Stimulated activated naive CD4-positive, alpha-beta T cell treated with Interleukin-2 at 50 U/mL for 16 hours (primary cell): ENCODE data around the gene ATP6V1B1.

ENCODE experiments used
- DNase-seq: peaks from one replicate; lab custom pipeline; 2025; lab: John Stamatoyannopoulos, UW

Gene ATP6V1B1

DNA sequence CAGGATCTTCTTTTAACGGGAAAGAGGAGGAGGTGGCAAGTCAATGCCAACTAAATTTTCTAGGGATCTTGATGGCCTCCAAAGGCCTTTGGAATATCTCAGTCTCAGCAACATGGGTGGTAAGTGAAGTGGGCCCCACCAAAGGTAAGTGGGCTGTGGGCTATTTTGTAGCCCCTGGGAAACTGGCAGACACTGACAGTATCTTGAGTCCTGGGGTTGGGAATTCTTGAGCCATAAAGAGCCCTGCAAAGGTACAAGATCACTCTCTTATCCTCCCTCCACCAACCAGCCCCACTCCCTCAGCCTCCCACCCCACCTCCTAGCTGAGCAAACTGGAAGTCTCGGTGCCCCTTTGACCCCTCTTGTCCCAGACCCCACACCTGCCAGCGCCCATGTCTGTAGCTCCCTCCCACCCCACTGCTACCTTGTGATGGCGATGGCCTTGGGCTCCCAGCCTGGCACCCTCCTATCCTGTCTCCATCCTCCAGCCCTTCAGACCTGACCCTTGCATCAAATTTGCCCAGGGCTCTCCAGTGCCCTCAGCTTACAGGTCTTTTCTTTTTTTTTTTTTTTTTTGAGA, 8.5 kb downstream of the ATP6V1B1 start:
- no peak for DNase-seq

DNA sequence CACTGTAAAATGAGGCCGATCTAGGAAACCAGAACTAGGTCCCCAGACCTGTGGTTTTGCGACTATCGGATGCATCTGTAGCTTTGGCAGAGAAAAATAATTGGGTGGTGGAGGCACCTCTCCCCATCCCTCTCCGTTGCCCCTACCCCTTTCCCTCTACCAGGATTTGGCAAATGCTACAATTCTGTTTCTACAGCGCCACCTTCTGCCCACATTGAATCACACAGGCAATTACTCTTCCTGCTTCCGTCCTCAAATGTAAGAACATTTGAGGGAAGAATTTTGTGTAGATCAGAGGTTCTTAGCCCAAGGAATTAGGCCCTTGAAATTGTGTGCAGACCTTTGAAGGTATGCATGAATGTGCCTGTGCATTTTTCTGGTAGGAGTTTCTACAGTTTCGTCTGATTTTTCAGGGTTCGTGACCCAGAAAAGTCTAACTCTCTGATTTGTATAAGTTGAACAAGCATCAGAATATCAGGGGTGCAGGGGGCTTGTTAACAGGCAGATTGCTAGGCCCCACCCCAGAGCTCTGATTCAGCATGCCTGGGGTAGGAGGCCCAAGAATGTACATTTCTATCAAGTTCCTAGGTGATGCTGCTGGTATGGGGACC, 11.2 kb downstream of the ATP6V1B1 start:
- DNase-seq = no peak

DNA sequence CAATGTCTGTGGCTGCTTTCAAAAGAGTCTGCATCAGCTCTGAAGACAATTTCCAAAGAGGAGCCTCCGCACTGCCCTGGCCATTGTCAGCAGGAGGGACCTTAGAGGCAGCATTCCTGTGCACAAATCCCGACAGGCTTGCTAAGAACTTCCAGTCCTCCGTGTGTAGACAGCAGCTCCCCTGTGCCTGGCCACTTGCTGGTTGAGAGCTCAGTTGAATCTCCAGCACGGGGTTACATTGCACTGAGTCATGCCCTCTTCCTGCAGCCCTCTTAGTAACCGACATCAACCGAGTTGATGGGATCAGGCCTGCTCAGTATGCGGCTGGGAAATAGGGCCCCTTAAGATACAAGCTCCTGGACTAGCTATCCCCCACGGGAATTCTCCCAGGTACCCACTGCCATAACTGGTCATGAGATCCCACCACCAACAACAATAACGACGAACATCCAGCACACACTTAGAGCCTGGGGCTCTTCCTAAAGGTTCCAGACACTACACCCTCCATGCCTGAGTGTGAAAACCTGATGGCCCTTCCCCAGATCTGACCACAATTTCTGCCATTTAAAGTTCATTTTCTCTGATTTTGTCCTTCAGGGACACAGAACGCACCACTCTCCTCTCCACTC, 12.0 kb downstream of the ATP6V1B1 start:
- no peak for DNase-seq

DNA sequence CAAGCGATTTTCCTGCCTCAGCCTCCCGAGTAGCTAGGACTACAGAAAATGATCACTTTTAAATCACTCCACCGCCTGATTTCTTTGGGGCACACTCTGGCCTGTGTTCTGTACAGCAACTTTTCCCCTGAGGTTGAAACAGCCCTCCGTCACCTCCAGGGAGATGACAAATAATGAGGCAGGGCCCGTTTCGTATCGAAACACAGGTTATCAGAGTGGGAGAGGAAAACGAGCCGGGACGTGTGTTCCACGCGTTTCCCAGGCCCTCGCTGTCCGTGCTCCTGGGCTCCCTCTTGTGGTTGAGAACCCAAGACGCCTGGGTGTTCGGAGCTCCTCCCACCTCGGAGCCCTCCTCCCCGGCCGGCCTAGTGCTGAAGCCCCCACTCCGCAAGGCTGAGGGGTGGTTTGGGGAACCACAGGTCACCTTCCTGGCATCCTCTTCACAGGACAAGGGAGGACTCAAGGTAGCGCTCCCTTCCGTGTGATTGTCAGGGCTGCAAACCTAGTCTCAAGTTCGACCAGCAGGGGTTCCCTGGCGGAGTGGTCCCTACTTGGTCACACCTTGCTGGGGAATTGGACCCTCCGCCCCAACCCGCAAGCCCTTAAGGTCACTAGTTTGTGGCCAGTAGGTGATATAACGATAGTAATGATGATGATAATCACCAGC, 12.8 kb downstream of the ATP6V1B1 start:
- peak; percentile 73 for DNase-seq

DNA sequence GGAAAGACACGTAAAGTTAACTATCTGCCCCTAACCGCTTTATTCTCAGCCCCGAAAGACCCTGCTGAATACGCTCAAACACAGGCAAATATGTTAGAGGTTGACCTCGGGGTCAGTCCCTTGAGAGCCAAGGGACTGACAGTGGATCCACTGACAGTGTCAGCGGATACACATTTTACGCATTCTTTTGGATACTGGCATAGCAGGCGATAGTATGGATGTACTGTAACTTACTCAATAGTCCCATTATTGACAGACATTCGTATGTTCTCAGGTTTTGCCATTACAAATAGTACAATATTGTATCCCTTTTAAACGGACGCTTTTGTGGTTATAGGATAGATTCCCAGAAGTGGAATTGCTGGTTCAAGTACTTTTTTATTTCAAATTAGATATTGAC, 13.4 kb downstream of the ATP6V1B1 start:
- no peak for DNase-seq

DNA sequence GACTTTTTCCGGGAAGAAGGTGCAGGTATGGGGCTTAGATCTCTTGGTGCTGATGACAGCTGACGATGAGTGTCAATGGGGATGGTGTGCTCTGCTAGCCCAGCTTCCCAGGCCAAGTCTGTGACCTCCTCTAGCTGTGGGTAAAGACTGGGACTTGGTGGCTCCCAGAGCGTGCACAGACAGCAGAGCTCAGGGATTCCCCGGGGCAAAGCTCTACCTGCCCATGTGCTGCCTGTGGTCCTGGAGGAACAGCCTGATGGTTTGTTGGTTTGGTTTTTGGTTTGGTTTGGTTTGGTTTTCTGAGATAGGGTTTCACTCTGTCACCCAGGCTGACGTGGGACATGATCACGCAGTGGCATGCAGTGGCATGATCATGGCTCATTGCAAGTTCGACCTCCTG, 19.2 kb downstream of the ATP6V1B1 start:
- no peak for DNase-seq

DNA sequence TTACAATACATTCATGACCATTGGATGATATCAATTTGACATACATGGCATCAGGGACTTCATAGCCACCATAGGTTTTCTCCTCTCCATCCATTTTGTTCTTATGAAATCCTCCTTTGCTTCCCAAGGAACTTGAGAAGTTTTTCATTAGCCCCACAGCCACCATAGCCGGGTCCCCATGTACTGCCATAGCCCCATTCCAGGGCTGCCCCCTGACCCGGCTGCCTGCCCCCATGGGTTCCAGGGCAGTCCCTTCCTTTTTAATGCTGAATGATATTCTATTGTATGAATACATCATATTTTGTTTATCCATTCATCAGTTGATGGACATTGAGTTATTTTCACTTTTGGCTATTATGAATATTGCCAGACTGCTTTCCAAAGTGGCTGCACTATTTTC, 20.4 kb downstream of the ATP6V1B1 start:
- no peak for DNase-seq

DNA sequence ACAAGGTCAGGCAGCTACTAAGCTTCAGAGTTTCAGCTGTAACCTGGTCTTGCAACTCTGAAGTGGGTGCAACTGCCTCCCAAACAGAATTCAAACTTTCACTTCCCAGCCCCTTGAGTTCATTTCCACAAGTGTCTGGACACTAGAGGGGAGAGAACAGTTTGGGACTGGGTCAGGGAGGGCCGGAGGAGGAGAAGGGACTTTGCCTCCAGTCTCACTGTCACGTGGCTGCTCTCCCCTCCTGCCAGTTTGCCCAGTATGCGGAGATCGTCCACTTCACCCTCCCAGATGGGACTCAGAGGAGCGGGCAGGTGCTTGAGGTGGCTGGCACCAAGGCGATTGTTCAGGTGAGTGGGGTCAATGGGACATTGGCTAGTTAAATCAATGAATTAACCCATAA, 22.1 kb downstream of the ATP6V1B1 start:
- DNase-seq = no peak

DNA sequence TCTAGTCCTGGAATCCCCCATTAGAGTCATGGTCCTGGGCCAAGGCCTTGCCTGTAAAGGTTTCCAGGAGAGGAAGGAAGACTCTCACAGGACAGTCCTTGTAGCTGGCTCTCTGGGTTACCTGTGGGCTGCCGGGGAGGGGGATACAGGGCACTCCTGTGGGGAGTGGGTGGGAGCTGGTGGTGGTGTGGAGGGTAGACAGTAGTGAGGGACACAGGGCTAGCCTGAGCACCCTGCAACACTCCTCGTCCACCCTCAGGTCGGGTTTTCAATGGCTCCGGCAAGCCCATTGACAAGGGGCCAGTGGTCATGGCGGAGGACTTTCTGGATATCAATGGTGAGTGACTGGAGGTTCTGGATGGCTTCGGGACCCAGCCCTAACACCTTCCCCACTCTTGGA, 23.1 kb downstream of the ATP6V1B1 start:
- no peak for DNase-seq

DNA sequence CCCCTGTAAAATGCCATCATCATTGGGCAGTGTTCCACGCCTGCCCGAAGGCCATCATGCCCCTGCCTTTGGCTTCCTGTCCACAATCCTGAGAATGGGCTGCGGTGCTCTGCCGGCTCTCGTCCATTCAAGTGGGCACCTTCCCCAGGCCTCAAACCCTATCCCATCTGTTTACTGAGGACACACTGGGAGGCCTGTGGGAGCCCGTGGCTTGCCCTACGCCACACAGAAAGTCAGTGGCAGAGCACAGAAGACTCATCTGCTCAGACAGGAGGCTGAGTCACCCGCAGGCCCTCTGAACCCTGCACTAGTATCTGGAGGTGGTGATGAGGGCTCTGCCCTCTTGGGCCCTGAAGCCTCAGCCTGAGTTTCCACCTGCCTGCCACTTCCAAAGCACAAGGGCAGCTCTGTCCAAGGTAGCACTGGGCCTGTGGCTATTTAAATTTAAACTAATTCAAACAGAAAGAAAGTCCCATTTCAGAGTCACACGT, 23.6 kb downstream of the ATP6V1B1 start:
- DNase-seq = no peak

DNA sequence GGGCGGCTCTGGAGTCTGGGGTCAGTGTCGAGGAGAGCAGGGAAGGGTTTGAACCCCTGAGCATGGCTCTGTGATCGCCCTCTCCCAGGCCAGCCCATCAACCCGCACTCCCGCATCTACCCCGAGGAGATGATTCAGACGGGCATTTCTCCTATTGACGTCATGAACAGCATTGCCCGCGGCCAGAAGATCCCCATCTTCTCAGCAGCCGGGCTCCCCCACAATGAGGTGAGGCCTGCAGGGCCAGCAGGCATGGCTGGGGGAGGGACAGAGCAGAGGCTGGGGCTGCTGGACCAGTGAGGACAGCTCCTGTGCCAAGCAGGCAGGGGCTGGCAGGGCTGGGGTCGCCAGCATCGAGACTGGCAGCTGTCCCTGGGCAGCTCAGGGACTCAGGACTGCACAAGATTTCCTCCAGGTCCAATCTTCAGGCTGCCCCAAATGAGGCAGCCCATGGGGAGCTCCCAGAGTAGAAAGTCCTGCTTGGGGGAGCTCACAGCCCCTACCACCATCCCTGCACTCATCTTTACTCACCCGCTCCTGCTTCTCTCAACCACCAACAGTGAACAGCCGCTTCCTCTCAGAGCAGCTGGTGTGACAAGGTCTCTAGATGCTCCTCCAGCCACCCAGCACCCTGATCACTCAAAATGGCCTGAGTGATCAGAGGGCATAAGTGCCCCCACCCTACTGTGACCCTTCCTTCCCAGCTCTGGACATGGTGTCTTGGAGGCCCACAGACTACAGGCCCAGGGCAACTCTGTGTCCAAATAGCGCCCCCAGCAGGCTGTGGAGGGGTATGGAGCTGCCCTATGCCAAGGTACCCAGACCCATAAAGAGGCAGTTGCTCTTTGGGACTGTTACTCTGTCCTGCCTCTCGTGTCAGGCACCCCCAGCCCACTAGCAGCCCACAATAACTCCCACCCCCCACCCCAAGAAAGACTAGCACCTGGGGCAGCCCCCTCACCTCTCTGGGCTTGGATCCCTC, 24.4 kb downstream of the ATP6V1B1 start:
- no peak for DNase-seq

DNA sequence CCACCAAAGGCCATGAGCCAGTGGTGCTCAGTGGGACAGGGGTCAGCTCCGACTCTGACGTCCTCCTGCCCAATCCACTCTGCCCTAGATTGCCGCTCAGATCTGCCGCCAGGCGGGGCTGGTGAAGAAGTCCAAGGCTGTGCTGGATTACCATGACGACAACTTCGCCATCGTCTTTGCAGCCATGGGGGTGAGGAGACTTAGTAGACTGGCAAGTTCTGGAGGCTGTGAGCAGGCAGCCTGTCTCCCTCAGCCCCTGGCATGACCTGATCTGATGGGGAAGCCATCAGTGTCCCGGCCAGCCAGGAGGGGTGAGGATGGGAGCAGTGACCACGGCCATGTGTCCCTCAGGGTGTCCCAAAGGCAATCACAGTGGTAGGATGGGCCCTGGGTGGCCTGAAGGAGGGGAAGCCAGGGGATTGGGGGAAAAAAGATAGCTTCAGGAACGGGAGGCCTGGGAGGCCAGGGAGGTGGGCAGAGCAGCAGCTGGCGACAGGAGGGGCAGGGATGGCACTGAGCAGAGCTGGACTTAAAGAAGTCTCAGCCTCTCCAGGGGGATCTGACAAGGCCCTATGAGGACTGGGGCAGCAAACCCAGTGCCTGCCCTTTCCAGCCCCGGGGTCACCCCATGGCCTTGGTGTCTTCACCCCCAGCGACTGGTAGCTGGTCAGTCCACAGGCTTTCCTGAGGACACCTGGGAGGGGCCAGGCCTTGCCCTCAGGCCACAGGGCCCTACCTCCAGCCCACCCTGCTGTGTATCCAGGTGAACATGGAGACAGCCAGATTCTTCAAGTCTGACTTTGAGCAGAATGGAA, 25.3 kb downstream of the ATP6V1B1 start:
- no peak for DNase-seq

DNA sequence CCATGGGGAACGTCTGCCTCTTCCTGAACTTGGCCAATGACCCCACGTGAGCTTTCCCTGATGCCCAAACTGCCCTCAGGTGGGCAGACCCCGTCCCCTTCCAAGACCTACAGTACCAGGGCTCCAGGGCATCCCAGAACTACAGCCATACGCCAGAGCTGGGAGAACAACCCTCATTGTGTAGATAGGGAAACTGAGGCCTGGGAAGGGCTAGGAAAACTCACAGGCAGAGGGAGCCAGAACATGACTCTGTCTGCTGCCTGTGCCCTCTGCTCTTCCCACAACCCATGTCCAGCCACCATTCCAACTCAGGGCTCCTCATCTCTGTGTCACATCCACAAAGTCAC, 25.9 kb downstream of the ATP6V1B1 start:
- DNase-seq = no peak

DNA sequence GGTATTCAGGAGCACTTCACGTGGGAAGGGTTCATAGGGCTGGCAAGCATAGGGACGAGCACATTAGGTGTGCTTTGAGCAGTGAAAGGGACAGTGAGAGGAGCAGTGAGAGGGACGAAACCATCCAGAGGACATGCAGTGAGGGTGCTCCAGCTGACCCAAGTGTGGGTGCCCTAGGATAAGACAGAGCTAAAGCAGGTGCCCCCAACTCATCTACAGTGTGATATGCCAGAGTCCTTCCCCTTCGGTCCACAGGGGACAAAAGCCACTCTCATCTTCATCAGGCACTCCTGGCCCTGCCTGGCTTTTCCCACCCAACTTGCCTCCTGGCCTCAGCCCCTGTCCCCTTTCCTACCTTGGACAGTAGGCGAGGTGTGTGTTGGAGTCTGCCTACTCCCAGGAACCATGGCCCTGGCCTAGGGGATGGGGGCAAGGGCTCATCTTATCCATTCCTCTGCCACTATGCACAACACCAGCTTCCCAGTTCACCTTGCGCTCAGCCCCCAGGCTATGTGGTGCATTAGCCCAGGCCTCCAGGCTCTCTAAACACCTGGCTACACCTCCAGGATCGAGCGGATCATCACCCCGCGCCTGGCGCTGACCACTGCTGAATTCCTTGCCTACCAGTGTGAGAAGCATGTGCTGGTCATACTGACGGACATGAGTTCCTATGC, 26.6 kb downstream of the ATP6V1B1 start:
- DNase-seq = no peak

DNA sequence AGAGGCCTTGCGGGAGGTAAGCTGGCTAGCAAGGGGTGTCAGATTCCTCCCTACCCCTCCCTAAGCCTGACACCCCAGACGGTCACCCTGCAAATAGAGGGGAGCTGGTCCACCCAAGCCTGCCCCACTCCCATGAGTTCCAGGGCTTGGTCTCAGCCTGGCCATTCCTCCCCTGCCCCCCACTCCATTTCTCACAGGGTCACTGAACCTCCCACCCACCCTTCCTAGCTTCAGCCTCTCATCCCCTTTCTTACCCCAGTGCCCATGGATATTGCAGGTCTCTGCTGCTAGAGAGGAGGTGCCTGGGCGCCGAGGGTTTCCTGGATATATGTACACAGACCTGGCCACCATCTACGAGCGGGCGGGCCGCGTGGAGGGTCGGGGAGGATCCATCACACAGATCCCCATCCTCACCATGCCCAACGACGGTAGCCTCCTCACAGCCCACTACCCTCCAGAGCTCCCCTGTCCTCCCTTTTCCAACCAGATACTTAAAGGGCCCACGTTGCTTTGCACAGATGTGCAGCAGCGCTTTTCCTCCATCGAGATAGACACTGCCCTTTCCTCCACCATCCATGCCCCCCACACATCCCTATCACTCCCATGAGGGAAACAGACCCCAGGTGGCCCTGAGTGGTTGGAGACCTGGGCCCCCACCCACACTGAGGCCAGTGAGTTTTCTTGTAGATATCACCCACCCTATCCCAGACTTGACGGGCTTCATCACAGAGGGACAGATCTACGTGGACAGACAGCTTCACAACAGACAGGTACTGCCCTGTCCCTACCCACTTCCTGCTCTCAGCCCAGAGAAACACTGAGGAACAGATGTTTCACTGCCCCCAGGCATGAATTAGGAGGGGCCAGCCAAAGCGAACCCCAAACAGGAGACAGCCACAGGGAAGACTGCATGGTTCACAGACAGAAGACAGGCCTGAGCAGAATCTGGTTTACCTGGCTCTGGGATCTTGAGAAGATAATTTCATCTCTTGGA, 27.5 kb downstream of the ATP6V1B1 start:
- no peak for DNase-seq

DNA sequence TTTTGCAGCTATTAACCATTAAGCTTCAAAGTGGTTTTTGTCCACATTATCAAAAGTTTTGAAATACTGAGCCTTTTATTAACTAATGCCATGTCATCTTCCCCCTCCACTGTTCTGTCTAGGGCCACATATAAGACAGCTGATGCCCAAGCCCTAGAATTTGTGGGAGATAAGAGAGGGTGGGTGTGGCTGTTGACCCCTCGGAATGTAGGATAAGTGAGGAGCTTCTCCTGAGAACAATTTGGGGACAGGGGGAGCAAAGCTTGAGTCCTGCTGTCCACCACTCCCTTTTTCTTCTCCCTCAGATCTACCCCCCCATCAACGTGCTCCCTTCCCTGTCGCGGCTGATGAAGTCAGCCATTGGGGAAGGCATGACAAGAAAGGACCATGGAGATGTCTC, 28.4 kb downstream of the ATP6V1B1 start:
- no peak for DNase-seq

DNA sequence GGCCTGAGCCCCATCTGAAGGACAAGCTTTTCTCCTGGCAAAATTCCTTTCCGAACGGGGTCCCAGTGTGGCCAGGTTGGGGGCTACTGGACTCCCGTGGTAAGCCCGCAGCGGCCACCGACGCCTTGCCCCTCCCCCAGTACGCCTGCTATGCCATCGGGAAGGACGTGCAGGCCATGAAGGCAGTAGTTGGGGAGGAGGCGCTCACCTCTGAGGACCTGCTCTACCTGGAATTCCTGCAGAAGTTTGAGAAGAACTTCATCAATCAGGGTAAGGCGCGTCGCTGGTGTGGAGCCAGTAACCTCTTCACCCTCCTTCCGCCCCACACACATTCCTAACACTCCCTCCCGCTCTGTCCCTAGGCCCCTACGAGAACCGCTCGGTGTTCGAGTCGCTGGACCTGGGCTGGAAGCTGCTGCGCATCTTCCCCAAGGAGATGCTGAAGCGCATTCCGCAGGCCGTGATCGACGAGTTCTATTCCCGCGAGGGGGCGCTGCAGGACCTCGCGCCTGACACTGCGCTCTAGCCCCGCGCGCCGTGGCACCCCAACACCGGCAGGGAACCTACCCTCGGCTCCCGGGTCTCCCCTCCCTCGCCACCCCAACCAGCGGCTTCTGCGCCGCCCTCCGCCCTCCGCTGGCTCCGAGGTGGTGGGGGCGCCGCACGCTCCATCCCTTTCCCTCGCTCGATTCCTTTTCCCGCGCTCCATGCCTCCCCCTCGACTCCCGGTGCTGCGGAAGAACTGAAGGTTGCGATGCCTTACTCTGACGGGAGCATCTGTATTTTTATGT, 29.1 kb downstream of the ATP6V1B1 start:
- DNase-seq = peak; percentile 75

DNA sequence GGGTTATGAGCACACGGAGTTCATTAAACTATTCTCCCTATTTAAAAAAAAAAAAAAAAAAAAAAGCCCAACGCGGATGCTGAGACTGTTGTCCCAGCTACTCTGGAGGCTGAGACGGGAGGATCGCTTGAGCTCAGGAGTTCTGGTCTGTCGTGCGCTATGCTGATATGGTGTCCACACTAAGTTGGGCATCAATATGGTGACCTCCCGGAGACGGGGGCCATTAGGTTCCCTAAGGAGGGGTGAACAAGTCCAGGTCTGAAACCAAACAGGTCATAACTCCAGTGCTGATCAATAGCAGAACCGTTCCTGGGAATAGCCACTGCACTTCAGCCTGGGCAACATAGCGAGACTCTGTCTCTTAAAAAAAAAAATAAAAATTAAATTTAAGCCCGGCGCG, 29.8 kb downstream of the ATP6V1B1 start:
- DNase-seq = no peak

DNA sequence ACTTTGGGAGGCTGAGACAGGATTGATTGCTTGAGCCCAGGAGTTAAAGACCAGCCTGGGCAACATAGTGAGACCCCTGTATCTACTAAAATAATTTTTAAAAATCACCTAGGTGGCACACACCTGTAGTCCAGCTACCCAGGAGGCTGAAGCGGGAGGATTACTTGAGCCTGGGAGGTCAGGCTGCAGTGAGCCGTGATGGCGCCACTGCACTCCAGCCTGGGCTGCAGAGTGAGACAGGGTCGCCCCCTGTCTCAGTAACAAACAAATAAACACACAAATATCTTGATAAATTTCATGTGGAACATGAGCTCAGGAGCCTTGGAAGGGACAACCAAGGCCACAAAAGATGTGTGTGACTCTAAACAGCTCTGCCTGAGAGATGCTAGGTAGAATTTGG, 31.0 kb downstream of the ATP6V1B1 start:
- no peak for DNase-seq
